Anterior cingulate cortex (tissue), 58 donors: Measurements from ENCODE around the gene CCNT1.
"Not testable (repeated sequence)": the region's sequence is repeated elsewhere in the genome, so short reads cannot be mapped to it uniquely, and the experiment has no call there.

ENCODE experiments used
- DNase-seq, 58 donors: peaks; one replicate each; lab custom pipeline; 2025; lab: John Stamatoyannopoulos, UW

The CCNT1 gene

DNA sequence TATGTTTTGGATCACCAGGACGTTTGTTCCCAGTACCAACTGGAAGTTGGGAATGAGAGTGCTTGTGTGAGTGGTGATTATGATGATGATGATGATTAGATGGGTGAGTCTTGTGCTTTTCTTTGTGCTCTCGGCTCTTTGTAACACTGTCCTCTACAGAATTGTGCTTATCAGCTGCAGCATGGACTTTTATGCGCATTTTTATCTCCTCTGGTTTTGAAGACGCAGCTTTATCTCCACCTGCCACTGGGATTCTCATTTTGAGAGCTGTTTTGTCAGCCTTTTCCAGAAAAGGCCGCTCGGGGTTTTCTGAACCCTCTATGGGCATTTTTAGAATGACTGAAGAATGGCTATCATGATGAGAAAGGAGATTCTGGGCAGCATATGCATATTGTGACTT lies 22.9 kb downstream of the CCNT1 start:
- no peak for DNase-seq

- no peak for DNase-seq
These were observed 24.6 kb downstream of the CCNT1 start for GRCh38 chr12:48691826-48692487.

DNA sequence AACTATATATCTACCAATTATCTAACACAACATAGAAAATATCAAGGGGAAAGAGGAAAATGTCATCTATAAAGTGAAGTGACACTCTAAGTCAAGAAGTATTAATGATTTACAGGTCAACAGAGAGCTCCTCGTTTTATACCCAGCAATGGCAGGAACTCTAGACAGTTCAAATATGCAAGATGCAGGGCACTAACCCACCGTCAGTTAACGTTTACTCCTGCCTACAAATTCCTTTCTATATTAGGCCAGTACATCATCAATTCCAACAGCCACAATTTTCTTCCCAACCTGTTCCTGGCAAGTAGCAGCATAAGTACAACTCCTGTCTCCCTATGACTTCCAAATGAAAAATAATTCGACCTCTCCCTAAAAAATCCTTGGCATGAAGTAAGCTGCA lies 25.5 kb downstream of the CCNT1 start:
- no peak for DNase-seq

- no peak for DNase-seq
These were observed 26.1 kb downstream of the CCNT1 start for GRCh38 chr12:48690436-48690835.

DNA sequence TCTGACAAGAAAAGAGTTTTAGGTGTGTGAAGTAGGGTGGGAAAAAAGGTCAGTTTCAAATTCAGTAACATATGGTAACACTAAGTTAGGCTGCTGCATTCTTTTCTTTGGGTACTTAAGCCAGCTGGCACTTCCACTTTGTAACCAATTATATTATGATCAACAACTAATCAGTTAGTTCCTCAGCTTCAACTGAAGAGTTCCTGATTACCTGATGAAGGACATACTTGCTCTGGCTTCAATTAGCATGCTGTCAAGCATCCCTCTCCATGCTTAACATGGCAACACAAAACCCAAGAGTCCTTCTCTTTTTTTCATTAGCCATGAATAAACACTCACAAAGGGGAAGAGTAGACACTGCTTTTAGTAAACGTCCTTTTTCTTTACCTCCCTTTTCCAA lies 27.7 kb downstream of the CCNT1 start:
- DNase-seq: no peak

DNA sequence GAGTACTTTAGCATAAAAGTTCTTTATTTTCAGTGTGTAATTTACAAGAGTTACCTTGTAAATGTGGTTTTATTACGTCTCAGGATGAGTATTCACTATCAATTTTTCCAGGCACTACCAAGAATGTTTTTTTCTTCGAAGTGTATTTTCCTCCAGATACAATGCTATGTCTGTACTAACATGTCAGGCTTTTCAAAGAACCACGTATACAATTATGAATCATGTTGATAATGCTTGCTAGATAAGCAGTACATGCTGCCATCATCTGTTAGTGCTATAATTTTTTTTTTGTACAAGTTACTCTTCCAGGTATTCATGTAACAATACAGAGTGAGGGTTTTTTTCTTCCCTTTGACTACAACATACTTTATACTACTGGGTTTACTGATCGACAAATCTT lies 28.9 kb downstream of the CCNT1 start:
- DNase-seq: no peak

GRCh38 chr12:48686615-48687334 lies 29.7 kb downstream of the CCNT1 start:
- no peak for DNase-seq

- no peak for DNase-seq
These were observed 30.4 kb downstream of the CCNT1 start for GRCh38 chr12:48686037-48686595.

- no peak for DNase-seq
These were observed 33.0 kb downstream of the CCNT1 start for GRCh38 chr12:48683534-48683933.

DNA sequence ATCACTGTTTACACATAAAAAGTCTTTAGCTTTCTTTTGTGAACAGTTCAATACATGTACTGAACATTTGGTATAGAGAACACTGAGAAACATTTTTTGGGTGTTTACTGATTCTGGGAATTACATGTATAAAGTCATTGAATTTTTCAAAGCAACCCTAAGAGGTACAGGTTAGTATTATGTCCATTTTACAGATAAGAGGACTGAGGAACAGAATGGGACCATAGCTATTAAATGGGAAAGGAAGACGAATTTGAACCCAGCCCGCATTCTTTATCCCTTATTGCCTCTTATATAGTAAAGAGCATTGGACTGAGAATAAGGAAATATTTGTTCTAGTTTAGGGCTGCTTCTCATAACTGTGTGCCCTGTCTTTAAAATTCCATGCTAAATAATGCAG lies 33.6 kb downstream of the CCNT1 start:
- DNase-seq: no peak

DNA sequence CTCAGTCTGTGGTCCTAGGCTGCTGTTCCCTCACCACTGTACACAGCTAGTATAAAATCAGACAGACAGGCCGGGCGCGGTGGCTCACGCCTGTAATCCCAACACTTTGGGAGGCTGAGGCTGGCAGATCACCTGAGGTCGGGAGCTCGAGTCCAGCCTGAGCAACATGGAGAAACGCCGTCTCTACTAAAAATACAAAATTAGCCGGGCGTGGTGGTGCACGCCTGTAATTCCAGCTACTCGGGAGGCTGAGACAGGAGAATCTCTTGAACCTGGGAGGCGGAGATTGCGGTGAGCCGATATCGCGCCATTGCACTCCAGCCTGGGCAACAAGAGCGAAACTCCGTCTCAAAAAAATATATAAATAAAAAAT lies 34.0 kb downstream of the CCNT1 start:
- not testable (repeated sequence) for DNase-seq

GRCh38 chr12:48681710-48682532 lies 34.6 kb downstream of the CCNT1 start, which contains the start of gene KANSL2:
Gene KANSL2, minus strand, starts transcription at chr12:48682238. Its CDS starts 606 bp downstream, at chr12:48681632.
- peak; percentile 71 to 99 (median 97) for DNase-seq

DNA sequence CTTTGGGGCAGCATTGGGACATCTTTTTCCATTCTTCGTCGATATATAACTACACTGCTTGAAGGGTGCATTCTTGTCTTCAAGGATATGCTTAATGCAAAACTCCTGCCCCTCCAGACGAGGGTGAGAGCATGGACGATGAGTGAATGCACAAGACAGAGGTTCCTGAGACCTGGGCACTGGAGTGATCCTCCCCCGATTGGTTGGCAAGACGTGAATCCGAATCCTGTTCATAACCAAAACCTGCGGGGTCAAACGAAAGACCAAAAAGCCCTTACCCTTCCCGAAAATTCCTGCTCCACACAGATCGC lies 35.2 kb downstream of the CCNT1 start:
- peak in 1 of 58 donors; percentile 53 for DNase-seq

GRCh38 chr12:48680861-48681260 lies 35.6 kb downstream of the CCNT1 start:
- no peak for DNase-seq

DNA sequence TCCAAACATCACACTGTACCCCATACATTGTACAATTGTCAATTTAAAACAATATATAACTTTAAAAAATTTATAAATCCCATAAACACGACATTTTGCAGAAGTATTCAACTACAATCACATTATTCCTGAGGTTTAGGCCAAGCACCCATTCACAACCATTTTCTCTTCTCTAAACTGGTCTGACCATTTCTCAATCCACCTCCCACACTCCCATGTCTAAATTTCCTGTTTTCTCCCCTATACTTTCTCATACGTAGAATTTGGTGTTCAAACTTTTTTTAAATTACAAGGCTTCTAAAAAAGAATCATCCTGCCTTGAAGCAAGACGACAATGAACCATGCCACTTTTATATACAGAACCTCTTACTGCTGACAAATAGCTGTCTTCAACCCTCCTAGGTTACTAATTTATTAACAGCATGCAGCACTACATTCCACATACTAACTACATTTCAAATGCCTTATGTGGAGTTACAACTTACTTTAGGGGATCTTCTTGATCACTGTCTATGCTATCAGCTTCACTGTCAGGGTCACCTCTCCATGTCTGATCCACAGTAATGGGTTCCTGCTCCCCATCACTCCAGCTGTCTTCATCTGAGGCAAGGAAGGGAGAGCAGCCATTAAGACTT lies 37.8 kb downstream of the CCNT1 start:
- DNase-seq: no peak

GRCh38 chr12:48671231-48671856 lies 45.2 kb downstream of the CCNT1 start:
- DNase-seq: no peak

DNA sequence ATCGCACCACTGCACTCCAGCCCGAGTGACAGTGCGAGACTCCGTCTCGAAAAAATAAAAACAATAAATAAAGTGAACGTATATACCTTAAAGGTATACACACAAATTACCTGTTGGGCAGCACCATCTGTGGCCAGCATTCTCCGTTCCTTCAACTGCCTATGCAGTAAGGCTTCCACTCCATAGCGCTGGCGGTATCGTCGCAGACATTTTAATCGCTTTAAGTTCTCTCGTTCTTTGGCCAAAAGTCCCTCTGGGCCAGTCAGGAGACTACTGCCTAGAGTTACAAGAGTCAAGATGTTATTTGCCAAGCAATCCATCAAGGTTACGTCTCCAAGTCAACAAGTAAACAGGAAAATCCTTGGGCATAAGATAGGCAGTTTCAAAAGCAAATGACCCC lies 47.5 kb downstream of the CCNT1 start:
- DNase-seq: no peak

DNA sequence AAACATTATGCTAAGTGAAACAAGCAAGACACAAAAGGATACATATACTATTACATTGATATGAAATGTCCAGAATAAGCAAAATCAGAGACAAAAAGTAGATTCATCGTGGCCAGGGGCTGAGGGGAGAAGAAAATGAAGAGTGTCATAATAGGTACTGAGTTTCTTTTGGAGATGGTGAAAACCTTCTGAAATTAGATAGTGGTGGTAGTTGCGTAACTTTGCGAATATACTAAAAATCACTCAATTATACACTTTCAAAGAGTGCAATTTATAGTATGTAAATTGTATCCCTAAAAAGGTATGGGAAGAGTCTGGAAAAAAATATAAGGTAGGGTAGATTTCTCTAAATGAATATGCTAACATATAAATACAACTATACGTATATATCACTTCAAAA lies 56.6 kb downstream of the CCNT1 start:
- no peak for DNase-seq

GRCh38 chr12:48651681-48652080 lies 64.8 kb downstream of the CCNT1 start:
- DNase-seq: no peak

DNA sequence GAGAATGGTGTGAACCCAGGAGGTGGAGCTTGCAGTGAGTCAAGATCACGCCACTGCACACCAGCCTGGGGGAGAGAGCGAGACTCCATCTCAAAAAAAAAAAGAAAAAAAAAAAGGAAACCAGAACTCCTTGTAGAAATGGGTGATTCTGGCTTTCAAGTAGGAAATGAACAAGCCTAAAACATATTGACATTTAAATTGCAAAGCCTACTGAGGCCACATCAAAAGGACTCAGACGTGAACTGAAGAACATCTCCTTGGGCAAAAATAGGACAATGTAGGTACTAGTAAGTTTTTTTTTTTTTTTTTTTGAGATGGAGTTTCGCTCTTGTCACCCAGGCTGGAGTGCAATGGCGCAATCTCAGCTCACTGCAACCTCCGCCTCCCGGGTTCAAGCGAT lies 71.2 kb downstream of the CCNT1 start:
- DNase-seq: not testable (repeated sequence)
